ENCODE results near the gene TM7SF2. TPM values are rescaled to one million over a fixed set of nuclear protein-coding genes. Genes with fewer than 3 reads are reported as not detected.

TM7SF2 gene
- total and polyA plus RNA-seq, 9 donors, result 4.1 to 14.4 (median 7.3) TPM

- Histone ChIP-seq H3K9me3 (replicated peaks; ENCODE audit: control insufficient read depth, low read depth, low read length) (no peaks in the 10 kb centered on the region), H3K27ac (ENCODE audit: low read length) (no peak overlapping the region), H3K4me3 (ENCODE audit: low read length) (no peak overlapping the region), H3K36me3 (ENCODE audit: control insufficient read depth, insufficient read depth, low read length) (peaks cover 27% of the 10 kb centered on the region), H3K4me1 (ENCODE audit: control insufficient read depth, insufficient read depth, low read length) (no peaks in the 10 kb centered on the region), H3K27me3 (ENCODE audit: control insufficient read depth, insufficient read depth, low read length) (no peaks in the 10 kb centered on the region)
- DNase-seq, result no peak
Observed at GRCh38 chr11:65103476-65103875, 8.2 kb upstream of the TM7SF2 start.

- Histone ChIP-seq H3K4me3 (ENCODE audit: low read length) (no peak overlapping the region), H3K4me1 (ENCODE audit: control insufficient read depth, insufficient read depth, low read length) (no peaks in the 10 kb centered on the region), H3K27ac (ENCODE audit: low read length) (no peak overlapping the region), H3K27me3 (ENCODE audit: control insufficient read depth, insufficient read depth, low read length) (no peaks in the 10 kb centered on the region), H3K36me3 (ENCODE audit: control insufficient read depth, insufficient read depth, low read length) (peaks cover 37% of the 10 kb centered on the region), H3K9me3 (replicated peaks; ENCODE audit: control insufficient read depth, low read depth, low read length) (no peaks in the 10 kb centered on the region)
- no CpG with 5 or more reads among the region's 4 CpGs for WGBS (ENCODE audit: insufficient coverage)
- DNase-seq, result no peak
Observed at GRCh38 chr11:65104628-65105027, 7.0 kb upstream of the TM7SF2 start.

- Histone ChIP-seq H3K36me3 (ENCODE audit: control insufficient read depth, insufficient read depth, low read length) (peaks cover 42% of the 10 kb centered on the region), H3K27me3 (ENCODE audit: control insufficient read depth, insufficient read depth, low read length) (no peaks in the 10 kb centered on the region), H3K4me1 (ENCODE audit: control insufficient read depth, insufficient read depth, low read length) (peaks cover 13% of the 10 kb centered on the region), H3K4me3 (ENCODE audit: low read length) (no peak overlapping the region), H3K9me3 (replicated peaks; ENCODE audit: control insufficient read depth, low read depth, low read length) (no peaks in the 10 kb centered on the region), H3K27ac (ENCODE audit: low read length) (no peak overlapping the region)
- WGBS (ENCODE audit: insufficient coverage), result 92% methylated on average over 9 of the region's 15 CpGs
- DNase-seq, result no peak
Observed at GRCh38 chr11:65107078-65107477, 4.6 kb upstream of the TM7SF2 start.

- WGBS (ENCODE audit: insufficient coverage), result 93% methylated on average over 52 of the region's 52 CpGs
- Histone ChIP-seq H3K4me3 (ENCODE audit: low read length) (no peak overlapping the region), H3K36me3 (ENCODE audit: control insufficient read depth, insufficient read depth, low read length) (peaks cover 33% of the 10 kb centered on the region), H3K4me1 (ENCODE audit: control insufficient read depth, insufficient read depth, low read length) (peaks cover 20% of the 10 kb centered on the region), H3K27ac (ENCODE audit: low read length) (no peak overlapping the region), H3K27me3 (ENCODE audit: control insufficient read depth, insufficient read depth, low read length) (peaks cover 4% of the 10 kb centered on the region), H3K9me3 (replicated peaks; ENCODE audit: control insufficient read depth, low read depth, low read length) (no peaks in the 10 kb centered on the region)
- DNase-seq, result no peak
Observed at GRCh38 chr11:65107751-65108468, 3.8 kb upstream of the TM7SF2 start.

- Histone ChIP-seq H3K4me3 (ENCODE audit: low read length) (no peak overlapping the region), H3K27me3 (ENCODE audit: control insufficient read depth, insufficient read depth, low read length) (peaks cover 7% of the 10 kb centered on the region), H3K4me1 (ENCODE audit: control insufficient read depth, insufficient read depth, low read length) (peaks cover 27% of the 10 kb centered on the region), H3K27ac (ENCODE audit: low read length) (no peak overlapping the region), H3K9me3 (replicated peaks; ENCODE audit: control insufficient read depth, low read depth, low read length) (no peaks in the 10 kb centered on the region), H3K36me3 (ENCODE audit: control insufficient read depth, insufficient read depth, low read length) (peaks cover 32% of the 10 kb centered on the region)
- no peak for DNase-seq
- 91% methylated on average over 38 of the region's 38 CpGs for WGBS (ENCODE audit: insufficient coverage)
Observed at GRCh38 chr11:65108469-65109123, 3.1 kb upstream of the TM7SF2 start.

- no peak for DNase-seq
- 87% methylated on average over 33 of the region's 36 CpGs for WGBS (ENCODE audit: insufficient coverage)
- Histone ChIP-seq H3K27me3 (ENCODE audit: control insufficient read depth, insufficient read depth, low read length) (peaks cover 7% of the 10 kb centered on the region), H3K27ac (ENCODE audit: low read length) (no peak overlapping the region), H3K4me1 (ENCODE audit: control insufficient read depth, insufficient read depth, low read length) (peaks cover 30% of the 10 kb centered on the region), H3K4me3 (ENCODE audit: low read length) (no peak overlapping the region), H3K36me3 (ENCODE audit: control insufficient read depth, insufficient read depth, low read length) (peaks cover 32% of the 10 kb centered on the region), H3K9me3 (replicated peaks; ENCODE audit: control insufficient read depth, low read depth, low read length) (no peaks in the 10 kb centered on the region)
Observed at GRCh38 chr11:65109231-65110198, 2.2 kb upstream of the TM7SF2 start.

- Histone ChIP-seq H3K4me3 (ENCODE audit: low read length) (no peak overlapping the region), H3K9me3 (replicated peaks; ENCODE audit: control insufficient read depth, low read depth, low read length) (no peaks in the 10 kb centered on the region), H3K4me1 (ENCODE audit: control insufficient read depth, insufficient read depth, low read length) (peaks cover 30% of the 10 kb centered on the region), H3K27me3 (ENCODE audit: control insufficient read depth, insufficient read depth, low read length) (peaks cover 7% of the 10 kb centered on the region), H3K36me3 (ENCODE audit: control insufficient read depth, insufficient read depth, low read length) (peaks cover 37% of the 10 kb centered on the region), H3K27ac (ENCODE audit: low read length) (no peak overlapping the region)
- DNase-seq, result peak; percentile 88
- 19% methylated on average over 8 of the region's 18 CpGs for WGBS (ENCODE audit: insufficient coverage)
Observed at GRCh38 chr11:65110354-65110861, 1.3 kb upstream of the TM7SF2 start.

GRCh38 chr11:65111159-65111743, 421 bp upstream of the TM7SF2 start:
- Histone ChIP-seq H3K9me3 (replicated peaks; ENCODE audit: control insufficient read depth, low read depth, low read length) (no peaks in the 10 kb centered on the region), H3K4me1 (ENCODE audit: control insufficient read depth, insufficient read depth, low read length) (peaks cover 35% of the 10 kb centered on the region), H3K27ac (ENCODE audit: low read length) (no peak overlapping the region), H3K27me3 (ENCODE audit: control insufficient read depth, insufficient read depth, low read length) (peaks cover 7% of the 10 kb centered on the region), H3K4me3 (ENCODE audit: low read length) (no peak overlapping the region), H3K36me3 (ENCODE audit: control insufficient read depth, insufficient read depth, low read length) (peaks cover 42% of the 10 kb centered on the region)
- DNase-seq, result no peak
- 61% methylated on average over 31 of the region's 31 CpGs for WGBS (ENCODE audit: insufficient coverage)

GRCh38 chr11:65112546-65113360, 1.1 kb downstream of the TM7SF2 start:
- under 1% methylated on average over 49 of the region's 57 CpGs for WGBS (ENCODE audit: insufficient coverage)
- H3K36me3 ChIP-seq (ENCODE audit: control insufficient read depth, insufficient read depth, low read length), result peaks cover 37% of the 10 kb centered on the region
- peak overlapping the region; percentile 29 for H3K27ac ChIP-seq (ENCODE audit: low read length)
- peaks cover 7% of the 10 kb centered on the region for H3K27me3 ChIP-seq (ENCODE audit: control insufficient read depth, insufficient read depth, low read length)
- H3K4me1 ChIP-seq (ENCODE audit: control insufficient read depth, insufficient read depth, low read length), result peaks cover 42% of the 10 kb centered on the region
- H3K9me3 ChIP-seq (replicated peaks; ENCODE audit: control insufficient read depth, low read depth, low read length), result no peaks in the 10 kb centered on the region
- no peak for DNase-seq
- H3K4me3 ChIP-seq (ENCODE audit: low read length), result peak overlapping the region; percentile 58

Measured in muscle of leg (tissue), 11 donors.